ENCODE measurements around the gene SUPT5H.

DNA sequence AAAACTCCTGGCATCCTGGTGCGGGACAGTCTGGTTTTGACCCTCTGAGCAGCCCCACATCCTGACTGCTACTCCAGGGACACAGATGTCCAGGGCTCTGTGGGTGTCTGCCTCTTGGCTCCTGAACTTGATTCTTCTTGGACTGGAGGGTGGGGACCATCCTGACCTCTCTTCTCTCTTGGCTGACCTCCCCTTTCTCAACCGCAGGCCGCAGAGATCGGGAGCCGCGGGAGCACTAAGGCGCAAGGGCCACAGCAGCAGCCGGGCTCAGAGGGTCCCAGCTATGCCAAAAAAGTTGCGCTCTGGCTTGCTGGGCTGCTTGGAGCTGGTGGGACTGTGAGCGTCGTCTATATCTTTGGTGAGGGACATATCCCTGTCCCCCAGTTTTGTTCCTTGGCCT, 36.3 kb downstream of the SUPT5H start:
- TF ChIP-seq, protein P1, sequence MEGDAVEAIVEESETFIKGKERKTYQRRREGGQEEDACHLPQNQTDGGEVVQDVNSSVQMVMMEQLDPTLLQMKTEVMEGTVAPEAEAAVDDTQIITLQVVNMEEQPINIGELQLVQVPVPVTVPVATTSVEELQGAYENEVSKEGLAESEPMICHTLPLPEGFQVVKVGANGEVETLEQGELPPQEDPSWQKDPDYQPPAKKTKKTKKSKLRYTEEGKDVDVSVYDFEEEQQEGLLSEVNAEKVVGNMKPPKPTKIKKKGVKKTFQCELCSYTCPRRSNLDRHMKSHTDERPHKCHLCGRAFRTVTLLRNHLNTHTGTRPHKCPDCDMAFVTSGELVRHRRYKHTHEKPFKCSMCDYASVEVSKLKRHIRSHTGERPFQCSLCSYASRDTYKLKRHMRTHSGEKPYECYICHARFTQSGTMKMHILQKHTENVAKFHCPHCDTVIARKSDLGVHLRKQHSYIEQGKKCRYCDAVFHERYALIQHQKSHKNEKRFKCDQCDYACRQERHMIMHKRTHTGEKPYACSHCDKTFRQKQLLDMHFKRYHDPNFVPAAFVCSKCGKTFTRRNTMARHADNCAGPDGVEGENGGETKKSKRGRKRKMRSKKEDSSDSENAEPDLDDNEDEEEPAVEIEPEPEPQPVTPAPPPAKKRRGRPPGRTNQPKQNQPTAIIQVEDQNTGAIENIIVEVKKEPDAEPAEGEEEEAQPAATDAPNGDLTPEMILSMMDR (IDR thresholded peaks at IDR 0.05; ENCODE audit: poor library complexity): no peak
- no peak for TF ChIP-seq EZH2phosphoT487 (IDR thresholded peaks at IDR 0.05; ENCODE audit: low read depth, severe bottlenecking, unreplicated experiment)
- TF ChIP-seq EZH2 (IDR thresholded peaks at IDR 0.05; ENCODE audit: borderline replicate concordance): no peak

Measured in hepatocyte (in vitro differentiated cells).